ENCODE results near the gene ABHD11.

DNA sequence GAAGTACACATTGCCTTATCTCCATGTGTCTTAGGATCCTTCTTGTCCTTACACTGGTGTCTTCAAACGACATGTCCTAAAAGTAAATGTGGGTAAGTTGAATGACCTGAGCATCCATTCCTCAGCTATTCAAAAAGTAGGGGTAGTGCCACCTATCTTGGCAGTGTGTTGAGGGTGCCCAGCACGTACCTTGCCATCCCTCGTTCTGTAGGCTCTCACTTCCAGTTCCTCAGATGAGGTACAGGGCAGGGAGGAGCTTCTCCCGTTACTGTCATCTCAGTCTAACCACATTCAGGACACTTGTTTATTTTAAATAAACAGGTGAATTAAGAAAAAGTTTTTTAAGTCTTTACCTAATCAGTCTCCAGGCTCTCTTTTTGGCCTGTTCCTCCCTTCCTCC, 42.2 kb downstream of the ABHD11 start:
- no peak for TF ChIP-seq EZH2 (IDR thresholded peaks at IDR 0.05; ENCODE audit: insufficient read depth, poor library complexity, severe bottlenecking)
- TF ChIP-seq EZH2phosphoT487 (IDR thresholded peaks at IDR 0.05; ENCODE audit: insufficient read depth, low read depth) = no peak
